ENCODE measurements around the gene PDZD2.

DNA sequence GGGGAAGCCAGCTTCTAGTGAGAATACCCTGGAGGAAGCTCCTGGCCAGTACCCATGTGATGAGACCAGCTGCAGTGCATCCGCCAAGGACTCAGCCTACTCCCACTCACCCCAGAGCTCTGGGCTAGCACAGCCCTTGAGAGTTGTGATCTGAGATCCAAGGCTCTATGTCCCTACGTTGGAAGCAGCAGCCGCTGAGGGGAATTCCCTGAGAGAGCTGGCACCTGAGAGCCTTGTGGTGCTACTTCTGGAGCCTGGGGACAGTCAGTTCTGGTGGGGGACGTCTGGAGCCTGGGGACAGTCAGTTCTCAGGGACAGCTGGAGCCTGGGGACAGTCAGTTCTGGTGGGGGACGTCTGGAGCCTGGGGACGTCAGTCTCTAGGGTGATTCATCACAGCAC lies 39.2 kb downstream of the PDZD2 start:
- TF ChIP-seq, protein P1, sequence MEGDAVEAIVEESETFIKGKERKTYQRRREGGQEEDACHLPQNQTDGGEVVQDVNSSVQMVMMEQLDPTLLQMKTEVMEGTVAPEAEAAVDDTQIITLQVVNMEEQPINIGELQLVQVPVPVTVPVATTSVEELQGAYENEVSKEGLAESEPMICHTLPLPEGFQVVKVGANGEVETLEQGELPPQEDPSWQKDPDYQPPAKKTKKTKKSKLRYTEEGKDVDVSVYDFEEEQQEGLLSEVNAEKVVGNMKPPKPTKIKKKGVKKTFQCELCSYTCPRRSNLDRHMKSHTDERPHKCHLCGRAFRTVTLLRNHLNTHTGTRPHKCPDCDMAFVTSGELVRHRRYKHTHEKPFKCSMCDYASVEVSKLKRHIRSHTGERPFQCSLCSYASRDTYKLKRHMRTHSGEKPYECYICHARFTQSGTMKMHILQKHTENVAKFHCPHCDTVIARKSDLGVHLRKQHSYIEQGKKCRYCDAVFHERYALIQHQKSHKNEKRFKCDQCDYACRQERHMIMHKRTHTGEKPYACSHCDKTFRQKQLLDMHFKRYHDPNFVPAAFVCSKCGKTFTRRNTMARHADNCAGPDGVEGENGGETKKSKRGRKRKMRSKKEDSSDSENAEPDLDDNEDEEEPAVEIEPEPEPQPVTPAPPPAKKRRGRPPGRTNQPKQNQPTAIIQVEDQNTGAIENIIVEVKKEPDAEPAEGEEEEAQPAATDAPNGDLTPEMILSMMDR (IDR thresholded peaks at IDR 0.05) = no peak
- no peak for TF ChIP-seq POLR2A (IDR thresholded peaks at IDR 0.05)

Data from testis (tissue), 2 donors.